DOHH2 (cell line): ENCODE data around the gene CNKSR3.

ENCODE experiments used
- H3F3A ChIP-seq: fragments of 200-600 bp; sonication (generic), shearing (Covaris generic); 2 replicates; pipeline ENCODE4 v1.6.0; 2016; ENCODE audit warnings: antibody characterized with exemption, mild to moderate bottlenecking; ENCODE audit not compliant: control insufficient read depth, insufficient read depth
- H3K27ac ChIP-seq: fragments of 200-600 bp; sonication (generic); 2 replicates; pipeline ENCODE4 v1.5.1; 2014; ENCODE audit warnings: low read depth, mild to moderate bottlenecking, low read length, moderate library complexity
- H3K27me3 ChIP-seq: fragments of 200-600 bp; sonication (generic); 2 replicates; pipeline ENCODE4 v1.6.1; 2014; ENCODE audit warnings: mild to moderate bottlenecking, low read length, mixed read lengths; ENCODE audit not compliant: control insufficient read depth
- H3K36me3 ChIP-seq: fragments of 200-600 bp; sonication (generic); 2 replicates; pipeline ENCODE4 v1.6.1; 2014; ENCODE audit warnings: mild to moderate bottlenecking, low read length, moderate library complexity, mixed read lengths; ENCODE audit not compliant: control insufficient read depth
- H3K4me1 ChIP-seq: fragments of 200-600 bp; sonication (generic); 2 replicates; pipeline ENCODE4 v1.6.1; 2014; ENCODE audit warnings: mild to moderate bottlenecking, low read length, mixed read lengths; ENCODE audit not compliant: control insufficient read depth
- H3K4me2 ChIP-seq: fragments of 200-600 bp; sonication (generic); 2 replicates; pipeline ENCODE4 v1.6.0; 2014; ENCODE audit warnings: mild to moderate bottlenecking, low read length, moderate library complexity
- H3K4me3 ChIP-seq: fragments of 200-600 bp; sonication (generic); 2 replicates; pipeline ENCODE4 v1.5.1; 2014; ENCODE audit warnings: mild to moderate bottlenecking, low read length, mixed read lengths
- H3K79me2 ChIP-seq: fragments of 200-600 bp; sonication (generic); 2 replicates; pipeline ENCODE4 v1.6.1; 2014; ENCODE audit warnings: mild to moderate bottlenecking, low read length, mixed read lengths; ENCODE audit not compliant: control insufficient read depth
- H3K9me2 ChIP-seq: fragments of 200-600 bp; sonication (generic); replicated peaks from 2 replicates; pipeline ENCODE4 v1.6.1; 2014; ENCODE audit warnings: mild to moderate bottlenecking, low read length, mixed read lengths; ENCODE audit not compliant: control insufficient read depth
- H3K9me3 ChIP-seq: fragments of 200-600 bp; sonication (generic); 2 replicates; pipeline ENCODE4 v1.6.1; 2014; ENCODE audit warnings: antibody characterized with exemption, low read length, mixed read lengths; ENCODE audit not compliant: control insufficient read depth, insufficient read depth
- H4K20me1 ChIP-seq: fragments of 200-600 bp; sonication (generic); 2 replicates; pipeline ENCODE4 v1.6.0; 2014; ENCODE audit warnings: low read depth, mild to moderate bottlenecking, antibody characterized with exemption, low read length, moderate library complexity; ENCODE audit not compliant: control insufficient read depth, insufficient read depth
- CTCF ChIP-seq: fragments of 200-600 bp; sonication (generic); IDR thresholded peaks from one replicate; pipeline ENCODE4 v1.5.1; 2014; ENCODE audit warnings: antibody characterized with exemption, mild to moderate bottlenecking, low read depth, low read length; ENCODE audit not compliant: poor library complexity, severe bottlenecking
- EZH2phosphoT487 ChIP-seq: fragments of 200-600 bp; sonication (generic); IDR thresholded peaks from 2 replicates; pipeline ENCODE4 v1.6.1; 2017; ENCODE audit warnings: borderline replicate concordance, mild to moderate bottlenecking, antibody characterized with exemption, low read length, moderate library complexity, mixed read lengths

Gene CNKSR3

GRCh38 chr6:154512201-154512600 is 1.7 kb upstream of the CNKSR3 start:
- TF ChIP-seq EZH2phosphoT487 (no peak), CTCF (no peak)
- Histone ChIP-seq H3F3A (no peaks in the 10 kb centered on the region), H3K4me2 (no peak overlapping the region), H3K4me1 (no peaks in the 10 kb centered on the region), H3K79me2 (no peaks in the 10 kb centered on the region), H4K20me1 (no peaks in the 10 kb centered on the region), H3K9me3 (peaks cover 4% of the 10 kb centered on the region; the same call in 1 of the 2 replicates), H3K4me3 (no peak overlapping the region), H3K27ac (no peak overlapping the region), H3K36me3 (no peaks in the 10 kb centered on the region), H3K27me3 (no peaks in the 10 kb centered on the region), H3K9me2 (no peaks in the 10 kb centered on the region)

GRCh38 chr6:154511791-154512190 is 1.3 kb upstream of the CNKSR3 start:
- no peaks in the 10 kb centered on the region for H3K79me2 ChIP-seq
- TF ChIP-seq EZH2phosphoT487 = no peak
- no peak for TF ChIP-seq CTCF
- peaks cover 4% of the 10 kb centered on the region; the same call in 1 of the 2 replicates for H3K9me3 ChIP-seq
- H3K4me3 ChIP-seq = no peak overlapping the region
- H4K20me1 ChIP-seq = no peaks in the 10 kb centered on the region
- no peaks in the 10 kb centered on the region for H3K4me1 ChIP-seq
- no peak overlapping the region for H3K4me2 ChIP-seq
- no peaks in the 10 kb centered on the region for H3K36me3 ChIP-seq
- H3K27ac ChIP-seq = no peak overlapping the region
- no peaks in the 10 kb centered on the region for H3F3A ChIP-seq
- H3K27me3 ChIP-seq = no peaks in the 10 kb centered on the region
- no peaks in the 10 kb centered on the region for H3K9me2 ChIP-seq

GRCh38 chr6:154509421-154510143 is 903 bp downstream of the CNKSR3 start:
- Histone ChIP-seq H3K27ac (no peak overlapping the region), H3K4me2 (no peak overlapping the region), H3K4me1 (no peaks in the 10 kb centered on the region), H4K20me1 (no peaks in the 10 kb centered on the region), H3K36me3 (no peaks in the 10 kb centered on the region), H3K27me3 (no peaks in the 10 kb centered on the region), H3K9me3 (peaks cover 4% of the 10 kb centered on the region; the same call in 1 of the 2 replicates), H3F3A (no peaks in the 10 kb centered on the region), H3K9me2 (no peaks in the 10 kb centered on the region), H3K79me2 (no peaks in the 10 kb centered on the region), H3K4me3 (no peak overlapping the region)
- no peak for TF ChIP-seq EZH2phosphoT487
- no peak for TF ChIP-seq CTCF
